GM13976 (cell line): ENCODE results near the gene TRIP13.
"Not testable (repeated sequence)": the region's sequence is repeated elsewhere in the genome, so short reads cannot be mapped to it uniquely, and the experiment has no call there.

Experiments
- DNase-seq: peaks from one replicate; pipeline ENCODE4 v3.0.0; 2012; ENCODE audit warnings: low spot score
- in situ Hi-C: fragments of 300-500 bp; cut with MboI; formaldehyde crosslinking; loops from one replicate; pipeline ENCODE4 v1.12.0; 2022; ENCODE audit warnings: low sequenced_read_pairs, mixed read lengths, inconsistent platforms; ENCODE audit not compliant: unreplicated experiment
- TF ChIP-seq, protein P1 (sequence below): IDR thresholded peaks from 2 replicates; pipeline ENCODE4 v1.5.1; 2012; ENCODE audit warnings: borderline replicate concordance, mild to moderate bottlenecking; ENCODE audit not compliant: insufficient read depth; ENCODE audit errors: extremely low read depth, missing control alignments, control extremely low read depth

TRIP13 gene

DNA sequence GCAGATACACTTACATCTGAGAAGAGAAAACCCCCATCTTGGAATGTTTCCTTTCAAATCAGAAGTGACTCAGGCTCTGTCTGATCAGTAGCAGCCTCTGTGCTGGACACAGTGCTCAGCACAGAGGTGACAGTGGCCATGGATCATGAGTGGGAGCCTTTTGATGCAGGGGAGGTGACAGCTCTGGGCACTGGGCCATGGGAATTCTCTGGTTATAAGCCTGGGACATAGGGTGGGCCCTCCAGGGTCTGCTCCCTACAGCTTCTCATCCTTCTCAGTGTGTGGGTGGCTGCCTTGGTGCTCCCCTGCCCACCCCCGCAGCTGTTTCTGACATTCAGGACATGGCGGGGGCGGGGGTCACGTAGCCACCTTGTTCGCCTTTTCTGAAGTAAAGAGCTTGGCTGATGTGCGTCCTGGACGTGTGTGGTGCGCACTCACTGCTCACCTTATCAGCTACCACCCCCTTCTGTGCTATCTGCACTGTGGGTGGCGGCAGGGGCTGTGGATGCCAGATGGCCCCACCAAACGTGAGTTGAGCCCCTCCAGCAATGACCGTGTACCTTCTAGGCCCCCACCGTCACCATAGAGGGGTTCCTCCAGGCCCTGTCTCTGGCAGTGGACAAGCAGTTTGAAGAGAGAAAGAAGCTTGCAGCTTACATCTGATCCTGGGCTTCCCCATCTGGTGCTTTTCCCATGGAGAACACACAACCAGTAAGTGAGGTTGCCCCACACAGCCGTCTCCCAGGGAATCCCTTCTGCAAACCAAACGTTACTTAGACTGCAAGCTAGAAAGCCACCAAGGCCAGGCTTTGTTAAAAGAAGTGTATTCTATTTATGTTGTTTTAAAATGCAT lies 24.0 kb downstream of the TRIP13 start:
- TF ChIP-seq, protein P1, sequence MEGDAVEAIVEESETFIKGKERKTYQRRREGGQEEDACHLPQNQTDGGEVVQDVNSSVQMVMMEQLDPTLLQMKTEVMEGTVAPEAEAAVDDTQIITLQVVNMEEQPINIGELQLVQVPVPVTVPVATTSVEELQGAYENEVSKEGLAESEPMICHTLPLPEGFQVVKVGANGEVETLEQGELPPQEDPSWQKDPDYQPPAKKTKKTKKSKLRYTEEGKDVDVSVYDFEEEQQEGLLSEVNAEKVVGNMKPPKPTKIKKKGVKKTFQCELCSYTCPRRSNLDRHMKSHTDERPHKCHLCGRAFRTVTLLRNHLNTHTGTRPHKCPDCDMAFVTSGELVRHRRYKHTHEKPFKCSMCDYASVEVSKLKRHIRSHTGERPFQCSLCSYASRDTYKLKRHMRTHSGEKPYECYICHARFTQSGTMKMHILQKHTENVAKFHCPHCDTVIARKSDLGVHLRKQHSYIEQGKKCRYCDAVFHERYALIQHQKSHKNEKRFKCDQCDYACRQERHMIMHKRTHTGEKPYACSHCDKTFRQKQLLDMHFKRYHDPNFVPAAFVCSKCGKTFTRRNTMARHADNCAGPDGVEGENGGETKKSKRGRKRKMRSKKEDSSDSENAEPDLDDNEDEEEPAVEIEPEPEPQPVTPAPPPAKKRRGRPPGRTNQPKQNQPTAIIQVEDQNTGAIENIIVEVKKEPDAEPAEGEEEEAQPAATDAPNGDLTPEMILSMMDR = no peak
- in situ Hi-C loops = no loop called here
- no peak for DNase-seq

DNA sequence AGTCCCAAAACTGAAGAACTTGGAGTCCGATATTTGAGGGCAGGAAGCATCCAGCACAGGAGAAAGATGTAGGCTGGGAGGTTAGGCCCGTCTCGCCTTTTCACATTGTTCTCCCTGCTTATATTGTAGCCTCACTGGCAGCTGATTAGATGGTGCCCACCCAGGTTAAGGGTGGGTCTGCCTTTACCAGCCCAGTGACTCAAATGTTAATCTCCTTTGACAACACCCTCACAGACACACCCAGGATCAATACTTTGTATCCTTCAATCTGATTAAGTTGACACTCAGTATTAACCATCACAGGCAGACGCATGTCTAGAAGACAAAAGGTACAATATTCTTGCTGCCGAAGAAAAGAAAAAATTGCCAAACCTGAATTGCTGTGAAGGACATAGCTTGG lies 26.0 kb downstream of the TRIP13 start:
- DNase-seq, in situ Hi-C loops: not testable (repeated sequence)

DNA sequence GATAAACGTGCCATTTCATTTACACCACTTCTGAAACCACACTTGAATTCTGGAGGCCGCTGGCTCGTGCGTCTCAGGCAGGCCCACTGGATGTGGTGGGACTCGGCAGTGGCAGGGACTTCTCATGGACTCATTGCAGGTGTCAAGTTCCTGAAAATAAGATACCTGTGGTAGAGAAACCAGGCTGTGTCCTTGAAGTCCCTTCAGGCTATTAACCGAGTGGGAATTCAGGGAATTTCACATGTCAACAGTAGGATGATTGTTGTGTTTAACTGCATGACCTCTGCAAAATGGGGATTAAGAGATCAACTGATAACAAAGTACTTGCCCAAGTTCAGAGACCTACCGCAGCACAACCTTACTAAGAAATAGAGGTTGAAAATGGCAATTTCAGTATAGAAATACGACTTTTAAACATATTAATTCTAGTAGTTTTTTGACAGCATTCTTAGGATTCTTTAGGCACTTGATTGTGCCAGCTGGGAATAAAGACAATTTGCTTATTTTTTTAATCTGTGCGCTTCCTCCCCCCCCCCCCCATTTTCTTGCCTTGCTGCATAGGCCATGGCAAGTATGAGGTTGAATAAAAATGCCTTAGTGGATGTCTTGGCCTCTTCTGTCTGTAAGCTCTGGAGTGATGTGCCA lies 26.8 kb downstream of the TRIP13 start:
- in situ Hi-C loops = no loop called here
- no peak for DNase-seq
- TF ChIP-seq, protein P1 = no peak

DNA sequence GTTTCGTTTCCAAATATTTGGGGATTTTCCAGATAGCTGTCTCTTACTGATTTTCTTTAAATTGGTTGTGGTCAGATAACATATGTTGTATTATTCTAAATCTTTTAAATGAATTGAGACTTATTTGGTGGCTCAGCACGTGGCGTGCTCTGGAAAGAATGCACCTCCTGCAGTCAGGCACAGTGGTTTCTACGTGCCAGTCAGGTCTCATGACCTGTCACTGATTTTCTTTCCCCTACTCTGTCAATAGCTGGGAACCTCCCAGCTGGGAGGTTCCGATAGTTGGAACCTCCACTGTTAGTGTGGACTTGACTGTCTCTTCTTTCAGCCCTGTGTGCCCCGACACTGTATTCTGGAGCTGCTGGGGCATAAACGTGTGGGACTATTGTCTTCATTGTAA lies 27.6 kb downstream of the TRIP13 start:
- in situ Hi-C loops = no loop called here
- DNase-seq = no peak
- TF ChIP-seq, protein P1 = no peak

DNA sequence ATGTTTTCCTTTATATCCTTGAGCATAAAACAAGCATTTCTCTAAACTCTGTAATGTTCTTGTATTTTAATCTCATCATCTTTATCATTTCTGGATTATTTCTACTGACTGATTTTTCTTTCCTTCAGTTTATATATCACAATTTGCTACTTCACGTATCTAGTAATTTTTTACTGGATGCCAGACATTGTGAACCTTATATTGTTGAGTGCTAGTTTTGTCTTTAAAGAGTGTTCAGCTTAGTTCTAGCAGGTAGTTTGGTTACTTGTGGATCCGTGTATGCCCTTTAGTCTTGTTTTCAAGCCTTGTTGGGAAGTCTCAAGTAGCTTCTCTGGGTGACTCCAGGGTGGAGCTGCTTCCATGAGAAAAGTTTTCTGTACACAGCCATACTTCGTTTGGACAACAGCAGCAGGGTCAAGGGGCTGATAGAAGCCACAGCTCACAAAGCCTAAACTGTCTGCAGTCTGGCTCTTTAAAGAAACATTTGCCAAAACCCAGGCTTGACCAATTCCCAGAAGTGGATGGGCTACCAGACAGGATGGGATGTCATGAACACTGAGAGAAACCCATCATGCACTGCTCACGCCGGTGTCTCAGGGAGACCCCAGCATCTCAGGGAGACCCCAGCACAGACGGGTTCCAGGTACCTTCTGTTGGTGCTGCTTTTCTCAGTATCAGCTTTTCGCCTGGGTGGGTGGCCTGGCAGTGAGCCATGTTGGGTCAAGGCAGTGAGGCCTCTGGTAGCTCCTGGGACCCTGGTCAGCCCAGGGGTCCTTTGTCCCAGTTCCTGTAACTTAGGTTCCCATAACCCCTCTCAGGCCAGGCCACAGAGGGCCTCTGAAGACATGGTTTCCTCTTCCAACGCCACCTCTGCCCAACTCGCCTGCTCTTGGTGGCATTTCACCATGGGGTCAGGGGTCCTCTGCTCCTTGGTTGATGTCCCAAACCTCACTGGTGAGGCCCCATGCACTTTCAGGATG lies 29.1 kb downstream of the TRIP13 start:
- DNase-seq = no peak
- in situ Hi-C loops = no loop called here
- TF ChIP-seq, protein P1 = no peak

DNA sequence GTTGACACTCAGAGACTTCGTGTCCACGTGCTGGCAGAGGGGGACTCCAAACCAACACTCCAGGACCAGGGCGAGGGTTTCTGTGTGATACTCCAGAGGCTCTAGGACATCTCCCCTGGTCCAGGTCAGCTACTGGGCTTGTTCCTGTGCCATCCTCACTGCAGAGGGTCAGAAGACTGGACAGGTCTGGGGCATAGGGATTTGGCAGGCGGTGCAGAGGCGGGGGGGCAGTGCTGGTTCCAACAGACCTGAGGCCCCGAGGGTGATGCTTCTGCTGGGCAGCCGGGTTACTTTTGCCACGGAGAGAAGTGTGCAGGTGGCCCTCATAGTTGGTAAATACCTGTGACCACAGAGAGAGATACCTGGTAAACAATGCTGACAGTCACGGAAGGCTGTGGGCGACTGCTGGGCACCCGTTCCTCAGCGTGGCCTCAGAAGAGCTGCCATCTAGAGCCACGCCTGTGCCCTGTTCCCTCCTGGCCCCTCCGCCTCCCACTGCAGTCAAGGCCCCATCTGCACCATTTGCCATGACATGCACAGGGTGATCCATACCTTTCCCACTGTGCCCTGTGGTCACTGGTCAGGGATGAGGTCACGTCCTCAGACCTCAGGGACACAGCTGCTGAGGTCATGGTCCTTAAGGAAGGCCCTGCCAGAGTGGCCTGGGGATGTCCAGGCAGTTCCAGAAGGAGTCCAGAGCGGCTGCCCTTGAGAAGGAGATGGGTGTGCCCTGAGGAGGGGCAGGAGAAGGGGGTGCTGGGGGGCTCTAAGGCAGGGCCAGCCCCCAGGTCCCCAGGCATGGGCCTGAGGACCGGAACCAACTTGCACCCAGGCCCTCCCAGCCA lies 30.0 kb downstream of the TRIP13 start:
- no peak for DNase-seq
- TF ChIP-seq, protein P1 = no peak
- in situ Hi-C loops = no loop called here
